Stimulated activated CD8-positive, alpha-beta memory T cell treated with anti-CD3 and anti-CD28 coated beads, Interleukin-12 subunit alpha, Interleukin-12 subunit beta, amount 100 ng/mL, for 24 hours (primary cell): ENCODE results near the gene TRAPPC12.
"Not testable (repeated sequence)": the region's sequence is repeated elsewhere in the genome, so short reads cannot be mapped to it uniquely, and the experiment has no call there.

Experiments used
- DNase-seq: peaks from one replicate; pipeline ENCODE4 v3.0.0-alpha.2; 2020; ENCODE audit errors: extremely low read depth

The TRAPPC12 gene

DNA sequence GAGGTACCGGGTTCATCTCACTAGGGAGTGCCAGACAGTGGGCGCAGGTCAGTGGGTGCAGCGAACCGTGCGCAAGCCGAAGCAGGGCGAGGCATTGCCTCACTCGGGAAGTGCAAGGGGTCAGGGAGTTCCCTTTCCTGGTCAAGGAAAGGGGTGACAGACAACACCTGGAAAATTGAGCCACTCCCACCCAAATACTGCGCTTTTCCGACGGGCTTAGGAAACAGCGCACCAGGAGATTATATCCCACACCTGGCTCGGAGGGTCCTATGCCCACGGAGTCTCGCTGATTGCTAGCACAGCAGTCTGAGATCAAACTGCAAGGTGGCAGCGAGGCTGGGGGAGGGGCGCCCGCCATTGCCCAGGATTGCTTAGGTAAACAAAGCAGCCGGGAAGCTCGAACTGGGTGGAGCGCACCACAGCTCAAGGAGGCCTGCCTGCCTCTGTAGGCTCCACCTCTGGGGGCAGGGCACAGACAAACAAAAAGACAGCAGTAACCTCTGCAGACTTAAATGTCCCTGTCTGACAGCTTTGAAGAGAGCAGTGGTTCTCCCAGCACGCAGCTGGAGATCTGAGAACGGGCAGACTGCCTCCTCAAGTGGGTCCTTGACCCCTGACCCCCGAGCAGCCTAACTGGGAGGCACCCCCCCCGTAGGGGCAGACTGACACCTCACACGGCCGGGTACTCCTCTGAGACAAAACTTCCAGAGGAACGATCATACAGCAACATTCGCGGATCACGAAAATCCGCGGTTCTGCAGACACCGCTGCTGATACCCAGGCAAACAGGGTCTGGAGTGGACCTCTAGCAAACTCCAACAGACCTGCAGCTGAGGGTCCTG, 9.9 kb upstream of the TRAPPC12 start:
- DNase-seq = not testable (repeated sequence)

GRCh38 chr2:3376821-3377220, 2.7 kb upstream of the TRAPPC12 start:
- no peak for DNase-seq

DNA sequence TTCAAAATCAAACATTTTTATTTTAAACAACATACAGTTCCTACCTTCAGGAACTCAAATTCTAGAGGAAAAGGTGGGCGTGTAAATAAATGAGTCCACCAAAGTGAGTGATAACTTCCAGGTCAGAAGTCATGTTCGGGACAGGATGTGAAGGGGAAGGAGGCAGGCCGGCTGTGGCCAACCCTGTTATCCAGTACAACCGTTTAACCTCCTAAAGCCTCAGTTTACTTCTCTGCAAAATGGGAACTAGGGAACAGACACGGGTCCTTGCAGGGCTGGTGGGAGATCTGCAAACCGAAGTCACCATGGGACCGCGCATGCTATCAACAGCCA, 2.2 kb upstream of the TRAPPC12 start:
- DNase-seq = no peak

GRCh38 chr2:3377612-3378432, 1.7 kb upstream of the TRAPPC12 start, which contains the start of gene EIPR1:
TSS of gene EIPR1 (minus strand) at chr2:3377818. CDS start at chr2:3377689, 129 bp downstream.
- peak; percentile 91 for DNase-seq

DNA sequence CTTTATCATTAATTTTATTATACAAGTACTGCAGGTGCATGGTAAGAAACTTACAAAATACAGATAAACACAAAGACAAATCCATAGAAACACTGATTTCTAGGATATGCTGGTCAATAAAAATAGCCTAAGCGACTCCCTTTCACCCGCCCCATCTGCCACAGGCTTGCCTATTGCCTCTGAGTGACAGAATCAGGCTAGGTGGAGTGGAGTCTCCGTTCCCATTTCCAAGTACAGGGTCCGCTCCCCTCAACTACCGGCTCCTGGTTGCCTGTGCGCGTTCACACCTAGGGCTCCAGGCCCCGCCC, 201 bp upstream of the TRAPPC12 start:
- DNase-seq = no peak

GRCh38 chr2:3386448-3386958, 7.0 kb downstream of the TRAPPC12 start:
- DNase-seq = no peak

DNA sequence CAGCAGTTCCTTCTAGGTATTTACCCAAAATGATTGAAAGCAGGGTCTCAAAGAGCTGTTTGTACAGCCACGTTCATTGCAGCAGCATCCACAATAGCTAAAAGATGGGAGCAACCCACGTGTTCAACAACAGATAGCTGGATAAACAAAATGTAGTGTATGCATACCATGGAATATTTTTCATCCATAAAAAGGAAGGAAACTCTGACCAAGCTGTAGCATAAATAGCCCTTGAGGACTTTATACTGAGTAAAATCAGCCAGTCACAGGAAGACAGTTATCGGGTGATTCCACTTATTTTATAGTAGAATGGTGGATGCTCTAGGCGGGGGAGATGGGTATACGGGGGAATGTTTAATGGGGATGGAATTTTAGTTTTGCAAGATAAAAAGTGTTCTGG, 7.5 kb downstream of the TRAPPC12 start:
- DNase-seq = no peak

- DNase-seq = no peak
Measured at GRCh38 chr2:3387644-3388411, 8.3 kb downstream of the TRAPPC12 start.

DNA sequence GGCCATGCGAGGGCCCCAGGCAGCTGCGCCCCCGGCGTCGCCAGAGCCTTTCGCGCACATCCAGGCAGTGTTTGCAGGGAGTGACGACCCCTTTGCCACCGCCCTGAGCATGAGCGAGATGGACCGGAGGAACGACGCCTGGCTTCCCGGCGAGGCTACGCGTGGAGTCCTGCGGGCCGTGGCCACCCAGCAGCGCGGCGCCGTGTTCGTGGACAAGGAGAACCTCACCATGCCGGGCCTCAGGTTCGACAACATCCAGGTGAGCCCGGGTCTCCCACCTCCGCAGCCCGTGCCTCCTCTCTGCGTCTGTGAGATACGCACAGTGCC, 8.9 kb downstream of the TRAPPC12 start:
- no peak for DNase-seq

- no peak for DNase-seq
Measured at GRCh38 chr2:3389193-3389592, 9.7 kb downstream of the TRAPPC12 start.

DNA sequence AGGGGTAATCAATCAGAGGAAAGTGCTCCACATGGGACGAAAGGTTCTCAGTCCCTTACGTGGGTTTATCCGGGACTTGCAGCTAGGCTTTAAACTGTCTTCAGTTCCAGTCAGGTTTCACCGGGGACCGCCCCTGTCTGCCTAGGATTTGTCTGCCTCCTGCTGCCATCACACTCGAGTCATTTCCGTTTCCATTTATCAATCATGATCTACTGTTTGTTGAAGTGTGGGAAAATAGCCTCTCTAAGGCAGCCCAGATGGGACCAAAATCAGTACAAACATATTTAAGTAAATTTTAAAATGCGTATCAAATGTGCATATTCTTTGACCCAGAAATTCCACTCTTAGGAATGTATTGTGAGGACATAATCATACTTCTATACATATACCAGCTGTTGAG, 10.5 kb downstream of the TRAPPC12 start:
- DNase-seq = no peak

DNA sequence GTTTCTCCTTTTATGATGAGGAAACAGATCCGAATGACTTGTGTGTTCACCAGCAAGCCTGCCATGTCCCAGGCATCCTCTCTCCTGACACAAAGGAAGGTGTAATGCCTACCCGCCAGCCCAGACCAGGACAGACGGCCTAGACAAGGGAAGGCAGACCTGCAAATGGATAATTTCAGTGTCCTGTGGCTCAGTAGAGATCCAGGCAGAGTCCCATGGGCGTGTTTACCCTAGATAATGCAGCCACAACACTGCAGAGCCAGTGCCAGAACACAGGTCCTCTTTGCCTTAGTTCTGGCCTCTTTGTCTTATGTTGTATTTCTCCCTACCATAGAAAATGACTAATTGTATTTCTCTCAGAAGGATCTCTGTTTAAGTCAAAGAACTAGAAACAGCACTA, 12.7 kb downstream of the TRAPPC12 start:
- DNase-seq = no peak

DNA sequence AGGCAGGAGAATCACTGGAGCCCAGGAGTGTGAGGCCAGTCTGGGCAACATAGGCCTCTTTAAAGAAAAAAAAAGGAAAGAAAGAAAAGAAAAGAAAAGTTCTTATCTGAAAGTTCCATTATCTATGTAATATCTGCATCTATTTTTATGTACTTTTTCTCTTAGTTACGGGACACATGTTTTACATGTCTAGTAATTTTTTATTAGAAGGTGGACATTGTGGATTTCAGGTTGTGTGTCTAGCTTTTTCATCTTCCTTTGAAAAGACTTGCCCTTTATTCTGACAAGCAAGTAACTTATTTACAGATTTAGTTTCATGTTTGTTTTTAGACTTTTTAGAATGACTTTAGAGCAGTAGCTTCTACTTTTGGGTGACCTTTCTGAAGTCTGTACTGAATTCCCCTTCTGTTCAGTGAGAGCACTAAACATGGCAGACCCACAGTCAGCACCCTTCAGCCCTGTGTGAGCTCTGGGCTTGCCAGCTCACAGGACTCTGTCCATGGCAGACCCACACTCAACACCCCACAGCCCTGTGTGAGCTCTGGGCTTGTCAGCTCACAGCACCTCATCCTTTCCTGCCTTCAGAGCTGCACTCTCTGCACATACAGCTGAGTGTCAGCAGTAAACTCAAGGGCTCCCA, 17.5 kb downstream of the TRAPPC12 start:
- no peak for DNase-seq

DNA sequence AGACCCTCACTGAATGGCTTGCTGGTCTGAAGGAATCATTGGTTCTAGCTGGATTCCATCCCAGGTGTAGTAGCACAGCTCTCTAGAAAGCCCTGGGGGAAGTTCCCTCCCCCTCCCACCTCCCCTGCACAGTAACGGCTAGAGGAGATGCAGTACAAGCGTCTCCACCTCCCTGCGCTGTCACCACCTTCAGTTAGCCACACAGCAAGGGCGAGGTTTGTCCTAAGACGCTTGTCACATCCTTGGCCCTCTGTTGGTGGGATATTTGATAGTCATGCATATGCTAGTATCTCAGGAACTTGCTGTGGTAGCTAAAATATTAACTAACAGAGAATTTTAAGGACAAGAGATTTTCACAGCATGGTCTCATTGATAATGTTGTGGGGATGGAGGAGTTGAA, 19.4 kb downstream of the TRAPPC12 start:
- DNase-seq = no peak

DNA sequence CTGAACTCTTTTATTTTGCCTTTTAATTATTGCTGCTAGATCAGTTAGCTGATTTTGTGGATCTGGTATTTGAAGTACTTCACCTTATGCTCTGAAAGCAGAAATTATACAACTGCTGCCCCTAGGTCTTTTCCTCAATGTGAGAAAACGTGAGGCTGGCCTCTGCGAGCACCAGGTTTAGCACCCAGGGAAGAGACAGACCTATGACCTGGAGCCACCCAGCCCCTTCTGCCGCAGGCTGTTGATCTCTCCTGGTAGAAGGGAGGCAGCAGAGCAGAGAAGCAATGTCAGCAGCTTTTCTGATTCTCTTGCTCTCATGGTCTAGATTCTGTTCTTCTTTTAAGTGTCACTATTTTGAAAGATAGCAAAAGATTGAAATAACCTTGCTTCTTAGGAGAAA, 19.9 kb downstream of the TRAPPC12 start:
- no peak for DNase-seq

GRCh38 chr2:3399829-3400228, 20.3 kb downstream of the TRAPPC12 start:
- DNase-seq = no peak

GRCh38 chr2:3403587-3404334, 24.3 kb downstream of the TRAPPC12 start:
- DNase-seq = no peak

DNA sequence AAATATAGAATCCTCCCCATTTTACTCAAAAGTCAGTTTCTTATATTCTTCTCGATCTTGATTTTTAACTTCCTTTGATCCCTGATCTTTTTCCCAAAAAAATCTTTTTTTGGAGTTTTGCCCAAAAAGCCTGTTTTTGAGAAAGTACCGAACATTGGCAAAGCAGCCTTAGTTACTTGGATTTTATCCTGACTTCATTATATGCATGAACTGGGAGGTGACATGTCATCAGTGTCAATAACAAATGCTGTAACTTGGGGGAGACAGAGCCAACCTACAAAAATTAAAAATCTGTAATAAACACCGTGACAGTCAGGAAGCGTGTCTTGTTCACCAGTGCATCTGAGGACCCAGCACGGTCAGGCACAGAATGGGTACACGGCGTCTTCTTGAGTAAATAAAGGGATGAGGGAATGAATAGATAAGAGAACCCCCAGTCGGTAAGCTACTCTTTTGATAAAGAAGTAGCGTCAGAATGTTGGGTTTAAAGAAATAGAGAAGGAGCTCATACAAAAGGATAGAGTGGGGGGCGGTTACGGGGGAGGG, 24.9 kb downstream of the TRAPPC12 start:
- no peak for DNase-seq

DNA sequence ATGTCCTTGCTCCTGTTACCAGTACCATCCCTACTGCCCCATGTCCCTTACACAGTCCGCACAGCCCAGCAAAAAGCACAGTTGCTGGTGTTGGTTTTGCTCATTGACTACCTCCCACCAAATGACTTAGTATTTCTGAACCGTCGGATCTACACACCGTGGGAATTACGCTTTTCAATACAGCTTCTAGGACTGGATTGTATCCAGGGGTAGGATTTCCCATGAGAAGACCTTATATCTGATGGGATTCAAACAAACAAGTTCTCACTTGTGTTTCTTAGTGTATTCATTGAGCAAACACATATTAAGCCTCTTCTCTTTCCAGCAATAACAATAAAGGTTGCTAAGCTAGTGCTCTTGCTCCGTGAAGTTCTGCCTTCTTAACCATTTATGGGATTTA, 25.8 kb downstream of the TRAPPC12 start:
- DNase-seq = no peak

DNA sequence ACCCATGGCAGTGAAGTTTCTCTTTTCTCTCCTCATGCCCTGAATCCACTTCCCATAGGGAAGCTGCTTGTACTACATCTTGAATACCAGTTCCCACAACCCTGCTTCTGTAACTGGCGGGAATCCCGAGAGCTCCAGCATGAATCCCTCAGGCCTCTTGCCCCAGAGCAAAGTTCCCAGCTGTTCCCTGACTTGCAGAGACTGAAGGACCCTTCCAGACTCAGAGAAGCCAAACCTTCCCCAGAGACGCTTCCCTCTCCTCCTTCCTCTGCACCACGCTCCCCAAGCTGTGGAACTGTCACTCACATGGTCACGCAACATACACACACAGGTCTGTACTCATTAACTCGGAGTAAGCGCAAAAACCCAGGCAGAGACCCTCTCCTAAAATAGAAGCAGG, 26.4 kb downstream of the TRAPPC12 start:
- DNase-seq = no peak

DNA sequence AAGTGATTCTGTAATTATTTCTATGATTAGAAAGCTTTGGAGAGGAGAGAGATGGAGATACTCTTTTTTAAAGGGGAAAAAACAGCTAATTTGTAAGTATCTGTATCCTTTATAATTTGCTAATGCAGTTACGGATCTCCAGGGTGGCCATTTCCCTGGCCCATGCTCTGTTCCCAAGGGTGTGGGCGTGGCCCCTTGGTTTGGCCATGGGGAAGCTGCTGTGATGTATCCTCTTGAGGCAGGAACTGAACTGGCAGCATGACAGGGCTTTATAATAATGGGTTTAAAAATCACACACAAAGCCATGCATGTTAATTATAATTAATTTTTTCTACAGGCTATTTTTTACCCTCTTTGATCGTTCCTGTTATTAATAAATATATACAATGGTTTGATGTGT, 27.0 kb downstream of the TRAPPC12 start:
- no peak for DNase-seq
